Ectodermal cell (in vitro differentiated cells): Measurements from ENCODE around the gene MAPRE2.
"Not testable (repeated sequence)": the region's sequence is repeated elsewhere in the genome, so short reads cannot be mapped to it uniquely, and the experiment has no call there.

Source experiments
- H3K27ac ChIP-seq: 2 replicates; pipeline ENCODE4 v1.7.0; 2013; ENCODE audit warnings: mild to moderate bottlenecking, low read depth, low read length; ENCODE audit not compliant: insufficient read depth, poor library complexity, severe bottlenecking
- H3K27me3 ChIP-seq: 2 replicates; pipeline ENCODE4 v1.7.0; 2013; ENCODE audit warnings: mild to moderate bottlenecking, low read length; ENCODE audit not compliant: insufficient read depth, control insufficient read depth, poor library complexity, severe bottlenecking
- H3K36me3 ChIP-seq: one replicate; pipeline ENCODE4 v1.7.0; 2013; ENCODE audit warnings: low read length; ENCODE audit not compliant: control insufficient read depth, insufficient read depth
- H3K4me1 ChIP-seq: one replicate; pipeline ENCODE4 v1.7.0; 2013; ENCODE audit warnings: low read length; ENCODE audit not compliant: control insufficient read depth, insufficient read depth
- H3K4me3 ChIP-seq: 2 replicates; pipeline ENCODE4 v1.7.0; 2013; ENCODE audit warnings: low read depth, low read length, control low read depth; ENCODE audit not compliant: insufficient read depth
- H3K9me3 ChIP-seq: 2 replicates; pipeline ENCODE4 v1.7.0; 2013; ENCODE audit warnings: mild to moderate bottlenecking, low read length, moderate library complexity; ENCODE audit not compliant: control insufficient read depth
- WGBS, 2 experiments: methylation state at CpG; one replicate each; pipeline ENCODE4 v1.1.7; 2013; ENCODE audit warnings: missing lambda C conversion rate in 2 of 2; 5-methylcytosine and 5-hydroxymethylcytosine counted together

The MAPRE2 gene

GRCh38 chr18:35159782-35160181 lies 118.6 kb downstream of the MAPRE2 start:
- Histone ChIP-seq H3K9me3 (no peaks in the 10 kb centered on the region), H3K4me3 (no peak overlapping the region), H3K4me1 (no peaks in the 10 kb centered on the region), H3K27me3 (no peaks in the 10 kb centered on the region), H3K36me3 (no peaks in the 10 kb centered on the region), H3K27ac (no peak overlapping the region)
- 88 to 91% methylated on average over 3 of the region's 3 CpGs for WGBS, 2 experiments

DNA sequence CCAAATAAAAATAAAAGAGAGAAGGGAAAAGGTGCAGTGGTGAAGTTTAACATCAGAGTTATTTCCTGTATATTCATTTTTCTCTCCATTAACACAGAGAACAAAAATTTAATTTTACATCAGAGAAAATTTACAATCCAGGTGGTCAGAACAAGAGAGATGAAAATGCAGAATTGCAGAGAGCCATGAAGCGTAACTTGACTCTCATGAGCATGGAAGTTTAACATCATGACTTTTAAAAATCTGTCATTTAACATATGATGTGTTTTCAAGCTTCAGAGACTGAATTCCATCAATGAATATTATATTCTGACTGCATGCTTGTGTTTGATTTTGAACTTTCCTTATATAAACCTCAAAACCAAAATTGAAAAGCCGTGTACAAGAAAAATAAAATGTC lies 120.3 kb downstream of the MAPRE2 start:
- H3K27me3 ChIP-seq: no peaks in the 10 kb centered on the region

DNA sequence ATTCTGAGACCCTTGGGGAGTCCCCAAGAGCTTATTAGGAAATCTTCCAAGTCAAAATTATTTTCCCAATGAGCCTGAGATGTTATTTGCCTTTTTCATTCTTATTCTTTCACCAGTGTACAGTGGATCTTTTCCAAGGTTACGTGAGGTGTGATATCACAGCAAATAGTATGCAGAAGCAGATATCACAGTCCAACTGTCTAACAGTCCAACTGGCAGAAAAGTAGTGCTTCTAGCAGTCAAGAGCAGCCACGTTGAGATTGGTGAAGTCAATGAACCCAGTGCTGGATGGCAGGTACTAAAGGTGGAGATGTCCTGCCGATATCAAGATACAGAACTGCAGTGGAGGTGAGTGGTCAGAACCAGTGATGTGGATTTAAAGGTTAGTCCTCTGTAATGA lies 120.7 kb downstream of the MAPRE2 start:
- no peaks in the 10 kb centered on the region for H3K27me3 ChIP-seq
- no peak overlapping the region for H3K4me3 ChIP-seq
- no peak overlapping the region for H3K27ac ChIP-seq
- no peaks in the 10 kb centered on the region for H3K4me1 ChIP-seq
- WGBS, 2 experiments: 92% methylated on average over 3 of the region's 3 CpGs
- no peaks in the 10 kb centered on the region for H3K36me3 ChIP-seq
- no peaks in the 10 kb centered on the region for H3K9me3 ChIP-seq

More for the DNA sequence above, 120.3 kb downstream of the MAPRE2 start:
- WGBS, 2 experiments: 85 to 97% methylated on average over 2 of the region's 2 CpGs
- no peaks in the 10 kb centered on the region for H3K36me3 ChIP-seq
- no peak overlapping the region for H3K27ac ChIP-seq
- no peak overlapping the region for H3K4me3 ChIP-seq
- H3K4me1 ChIP-seq: no peaks in the 10 kb centered on the region
- H3K9me3 ChIP-seq: no peaks in the 10 kb centered on the region

DNA sequence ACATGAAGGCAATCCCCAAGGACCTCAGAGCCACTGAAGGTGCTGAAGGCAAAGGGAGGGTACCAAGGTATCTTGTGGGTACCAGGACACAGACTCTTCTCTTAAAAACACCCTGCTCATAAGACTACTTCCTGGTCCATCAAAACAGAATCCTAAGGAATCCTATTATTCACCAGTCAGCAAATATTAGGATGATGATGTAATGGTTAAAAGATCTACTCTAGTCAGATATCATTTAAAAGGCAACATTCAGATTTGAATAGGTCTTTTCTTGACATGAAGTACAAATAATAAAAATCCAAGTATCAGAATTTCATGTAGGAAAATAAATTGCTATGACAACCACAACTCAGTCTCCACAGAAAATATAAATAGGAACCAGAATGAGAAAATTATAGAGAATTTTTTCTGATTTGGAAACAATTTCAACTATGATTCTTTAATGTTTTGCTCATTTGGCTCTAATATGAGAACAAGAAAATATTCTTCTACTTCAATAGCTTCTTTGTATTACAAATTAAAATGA lies 121.9 kb downstream of the MAPRE2 start:
- no peak overlapping the region for H3K4me3 ChIP-seq
- no peaks in the 10 kb centered on the region for H3K4me1 ChIP-seq
- H3K36me3 ChIP-seq: no peaks in the 10 kb centered on the region
- no peaks in the 10 kb centered on the region for H3K9me3 ChIP-seq
- H3K27ac ChIP-seq: no peak overlapping the region
- no peaks in the 10 kb centered on the region for H3K27me3 ChIP-seq

GRCh38 chr18:35163721-35164120 lies 122.5 kb downstream of the MAPRE2 start:
- Histone ChIP-seq H3K4me3 (no peak overlapping the region), H3K27ac (no peak overlapping the region), H3K4me1 (no peaks in the 10 kb centered on the region), H3K36me3 (no peaks in the 10 kb centered on the region), H3K9me3 (no peaks in the 10 kb centered on the region), H3K27me3 (no peaks in the 10 kb centered on the region)
- WGBS, 2 experiments: 92 to 95% methylated on average over 5 of the region's 5 CpGs

- Histone ChIP-seq H3K27ac (no peak overlapping the region), H3K36me3 (no peaks in the 10 kb centered on the region), H3K27me3 (no peaks in the 10 kb centered on the region), H3K4me1 (no peaks in the 10 kb centered on the region), H3K9me3 (no peaks in the 10 kb centered on the region), H3K4me3 (no peak overlapping the region)
- 91% methylated on average over 6 of the region's 6 CpGs for WGBS, 2 experiments
Observed at GRCh38 chr18:35164133-35164532, 122.9 kb downstream of the MAPRE2 start.

DNA sequence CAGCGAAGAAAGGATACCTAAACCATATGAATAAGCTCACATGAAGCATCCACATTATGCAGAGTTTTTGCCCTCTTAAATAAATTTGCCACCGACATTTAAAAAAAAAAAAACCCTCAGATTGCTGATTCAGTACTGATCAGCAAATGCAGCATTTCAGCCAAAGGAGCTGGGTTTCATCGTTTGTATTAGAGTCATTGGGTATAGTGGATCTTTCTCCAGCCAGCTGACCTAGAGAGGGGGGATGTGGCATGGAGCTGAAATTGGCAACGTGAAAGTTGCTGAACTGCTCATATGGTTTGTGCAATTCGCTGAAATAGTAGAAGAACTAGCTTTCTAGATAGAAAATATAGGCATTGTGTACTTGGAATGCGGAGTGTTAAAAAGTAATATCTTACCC lies 126.1 kb downstream of the MAPRE2 start:
- H3K4me3 ChIP-seq: no peak overlapping the region
- WGBS, 2 experiments: 85 to 88% methylated on average over 5 to 6 of the region's 6 CpGs
- no peaks in the 10 kb centered on the region for H3K27me3 ChIP-seq
- no peaks in the 10 kb centered on the region for H3K4me1 ChIP-seq
- no peaks in the 10 kb centered on the region for H3K9me3 ChIP-seq
- H3K36me3 ChIP-seq: no peaks in the 10 kb centered on the region
- no peak overlapping the region for H3K27ac ChIP-seq

DNA sequence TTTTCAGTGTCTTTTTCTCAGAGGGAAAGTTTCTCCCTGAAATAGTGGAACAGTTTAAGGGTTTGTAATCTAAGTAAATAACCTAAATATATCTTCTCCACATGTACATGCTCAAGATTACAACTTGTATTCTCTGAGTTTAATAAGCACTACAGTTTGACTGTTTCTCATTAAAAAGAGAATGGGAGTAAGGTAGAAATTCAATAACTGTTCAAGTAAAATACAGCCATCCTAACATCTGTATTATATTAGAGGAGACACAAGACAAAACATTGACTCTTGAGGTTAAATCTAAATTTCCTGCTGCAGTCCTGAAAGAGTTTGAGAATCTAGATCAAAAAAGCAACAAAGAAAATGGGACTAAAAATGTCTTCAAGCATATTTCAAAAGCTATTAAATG lies 126.6 kb downstream of the MAPRE2 start:
- no peak overlapping the region for H3K4me3 ChIP-seq
- no peak overlapping the region for H3K27ac ChIP-seq
- H3K36me3 ChIP-seq: no peaks in the 10 kb centered on the region
- no peaks in the 10 kb centered on the region for H3K27me3 ChIP-seq
- H3K4me1 ChIP-seq: no peaks in the 10 kb centered on the region
- no peaks in the 10 kb centered on the region for H3K9me3 ChIP-seq

- not testable (repeated sequence) for H3K9me3 ChIP-seq, H3K36me3 ChIP-seq, H3K4me3 ChIP-seq, H3K27ac ChIP-seq, H3K27me3 ChIP-seq, H3K4me1 ChIP-seq
- 93 to 100% methylated on average over 1 of the region's 1 CpG for WGBS, 2 experiments
Observed at GRCh38 chr18:35170323-35170722, 129.1 kb downstream of the MAPRE2 start.

DNA sequence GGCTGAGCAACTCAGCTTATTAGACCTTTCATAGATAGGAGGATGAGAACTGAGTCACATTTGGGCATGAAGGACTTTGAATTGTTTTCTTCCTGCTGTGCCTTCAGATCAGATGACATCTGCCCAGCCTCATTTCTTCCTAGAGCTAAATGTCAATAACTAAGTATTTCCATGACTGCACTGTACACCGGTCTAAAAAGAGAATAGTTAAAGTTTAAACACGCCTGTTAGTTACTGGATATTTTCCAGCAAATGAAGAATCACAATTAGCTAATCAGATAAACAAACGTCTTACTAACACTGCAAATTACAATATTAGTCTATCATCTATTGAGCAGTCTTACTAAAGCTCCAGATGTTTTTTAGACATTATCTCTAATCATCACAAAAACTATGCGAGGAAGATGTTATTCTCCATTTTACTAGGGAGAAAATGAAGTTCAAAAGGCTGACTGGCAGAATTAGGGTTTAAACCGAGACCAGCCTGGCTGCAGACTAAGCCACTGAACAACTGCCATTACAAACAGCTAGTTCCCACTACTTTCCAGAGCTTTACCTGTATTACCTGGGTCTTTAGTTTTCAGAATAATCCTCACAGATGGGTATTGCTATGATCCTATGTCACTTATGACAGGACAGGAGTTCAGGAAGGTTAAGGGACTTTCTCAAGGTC lies 130.2 kb downstream of the MAPRE2 start:
- 90 to 95% methylated on average over 5 of the region's 5 CpGs for WGBS, 2 experiments
- Histone ChIP-seq H3K4me1 (no peaks in the 10 kb centered on the region), H3K36me3 (no peaks in the 10 kb centered on the region), H3K9me3 (no peaks in the 10 kb centered on the region), H3K4me3 (no peak overlapping the region), H3K27ac (no peak overlapping the region), H3K27me3 (no peaks in the 10 kb centered on the region)

DNA sequence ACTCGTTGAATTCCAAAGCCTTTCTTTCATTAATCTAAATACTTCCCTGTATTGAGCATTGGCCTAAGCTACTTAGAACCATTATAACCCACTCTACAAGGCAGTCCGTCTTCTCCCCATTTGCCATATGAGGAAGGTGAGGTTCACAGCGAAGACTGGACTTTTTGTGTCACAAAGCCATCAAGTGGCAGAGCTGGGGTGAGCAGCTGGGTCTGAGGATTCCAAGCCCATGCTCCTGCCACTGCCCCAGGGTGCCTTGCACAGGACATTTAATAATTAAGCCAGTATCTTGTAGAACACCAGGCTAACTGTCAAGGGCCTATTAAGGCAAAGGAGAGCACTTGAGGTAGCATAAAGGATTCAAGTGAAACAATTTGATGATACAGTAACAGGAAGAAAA lies 130.8 kb downstream of the MAPRE2 start:
- no peaks in the 10 kb centered on the region for H3K36me3 ChIP-seq
- H3K4me1 ChIP-seq: no peaks in the 10 kb centered on the region
- H3K27me3 ChIP-seq: no peaks in the 10 kb centered on the region
- no peak overlapping the region for H3K4me3 ChIP-seq
- H3K9me3 ChIP-seq: no peaks in the 10 kb centered on the region
- 85 to 87% methylated on average over 3 of the region's 3 CpGs for WGBS, 2 experiments
- H3K27ac ChIP-seq: no peak overlapping the region
